Measurements from ENCODE around the gene DRAXIN.

- TF ChIP-seq CTCF (conservative IDR thresholded peaks at IDR 0.05; ENCODE audit: low read depth, low read length) (no peak), EZH2 (IDR thresholded peaks at IDR 0.05; ENCODE audit: borderline replicate concordance, low read depth, low read length, poor library complexity, severe bottlenecking) (no peak)
These were observed 18.3 kb upstream of the DRAXIN start for GRCh38 chr1:11673089-11673769.
